ENCODE results near the gene MAP7.

DNA sequence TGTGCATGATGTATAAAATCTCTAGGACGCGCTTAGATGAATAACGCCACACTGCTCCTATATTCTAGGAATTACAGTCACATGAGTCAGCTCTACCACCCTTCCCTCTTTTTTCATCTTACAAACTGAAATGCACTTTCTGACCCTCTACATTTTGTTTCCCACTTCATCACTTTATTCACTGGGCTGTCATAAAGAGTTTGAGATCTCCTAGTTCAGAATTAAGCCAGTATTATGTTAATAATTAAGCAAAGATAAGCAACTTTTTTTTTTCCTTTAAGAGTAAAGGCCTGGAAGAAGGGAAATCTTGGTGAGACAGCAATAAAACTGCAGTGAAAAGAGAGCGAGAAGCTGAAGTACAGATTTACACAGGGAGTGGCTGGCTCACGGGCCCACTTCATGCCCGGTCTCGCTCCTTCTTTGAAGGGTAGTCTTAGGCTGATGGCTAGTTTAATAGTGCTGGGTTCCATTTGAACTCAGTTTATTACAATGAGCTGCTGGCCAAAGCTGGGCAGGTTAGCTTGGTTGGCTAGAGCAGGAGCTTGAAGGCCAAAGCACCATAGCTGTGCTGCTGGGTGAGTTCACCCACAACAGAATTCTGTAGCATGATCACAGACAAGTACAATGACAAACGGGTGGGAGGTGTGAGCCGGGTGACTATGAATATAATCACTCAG is 110.6 kb downstream of the MAP7 start:
- TF ChIP-seq, protein P1, sequence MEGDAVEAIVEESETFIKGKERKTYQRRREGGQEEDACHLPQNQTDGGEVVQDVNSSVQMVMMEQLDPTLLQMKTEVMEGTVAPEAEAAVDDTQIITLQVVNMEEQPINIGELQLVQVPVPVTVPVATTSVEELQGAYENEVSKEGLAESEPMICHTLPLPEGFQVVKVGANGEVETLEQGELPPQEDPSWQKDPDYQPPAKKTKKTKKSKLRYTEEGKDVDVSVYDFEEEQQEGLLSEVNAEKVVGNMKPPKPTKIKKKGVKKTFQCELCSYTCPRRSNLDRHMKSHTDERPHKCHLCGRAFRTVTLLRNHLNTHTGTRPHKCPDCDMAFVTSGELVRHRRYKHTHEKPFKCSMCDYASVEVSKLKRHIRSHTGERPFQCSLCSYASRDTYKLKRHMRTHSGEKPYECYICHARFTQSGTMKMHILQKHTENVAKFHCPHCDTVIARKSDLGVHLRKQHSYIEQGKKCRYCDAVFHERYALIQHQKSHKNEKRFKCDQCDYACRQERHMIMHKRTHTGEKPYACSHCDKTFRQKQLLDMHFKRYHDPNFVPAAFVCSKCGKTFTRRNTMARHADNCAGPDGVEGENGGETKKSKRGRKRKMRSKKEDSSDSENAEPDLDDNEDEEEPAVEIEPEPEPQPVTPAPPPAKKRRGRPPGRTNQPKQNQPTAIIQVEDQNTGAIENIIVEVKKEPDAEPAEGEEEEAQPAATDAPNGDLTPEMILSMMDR (IDR thresholded peaks at IDR 0.05), result no peak
- TF ChIP-seq EP300 (IDR thresholded peaks at IDR 0.05), result no peak
- no peak for TF ChIP-seq POLR2AphosphoS5 (IDR thresholded peaks at IDR 0.05)
- TF ChIP-seq POLR2A (IDR thresholded peaks at IDR 0.05), result no peak
